ENCODE measurements around the gene CALML3. TPM values are rescaled to one million over a fixed set of nuclear protein-coding genes. Genes with fewer than 3 reads are reported as not detected.

Gene CALML3
- total and polyA plus RNA-seq, 2 donors (not counting 3 experiments of a cell fraction or from before 2014, with no cell fraction given), result not detected

- ChIA-PET CTCF (interaction anchor here (0.6 to 1.3 kb wide), 2 partner anchors 37 to 116 kb away, joined by 3 to 4 read pairs; no protein-coding TSS in a partner anchor), POLR2A (no interaction called here)
- no peaks in the 10 kb centered on the region for H3K9me1 ChIP-seq (replicated peaks; ENCODE audit: control insufficient read depth, extremely low read depth, insufficient read depth, low read length)
- H3K79me2 ChIP-seq (ENCODE audit: control insufficient read depth, insufficient read depth, low read length), result no peaks in the 10 kb centered on the region
- no peak overlapping the region for H3K9ac ChIP-seq (replicated peaks; ENCODE audit: extremely low read depth, insufficient read depth, low read length)
- dilution Hi-C loops (cut with MboI; ENCODE audit: extremely low pct_ligation_motif_present, low sequenced_read_pairs), result no loop called here
- no peak overlapping the region for H3K4me3 ChIP-seq (replicated peaks in 1 of 3; ENCODE audit: insufficient read depth in 1 of 3, low read depth in 1 of 3, low read length in 3 of 3)
- no peak for FAIRE-seq
- H3K27ac ChIP-seq (ENCODE audit: insufficient read depth, low read depth, low read length), result no peak overlapping the region
- H3K9me3 ChIP-seq (replicated peaks; ENCODE audit: control insufficient read depth, insufficient read depth, low read length), result no peaks in the 10 kb centered on the region
- no peak for DNase-seq (ENCODE audit: low read depth, low spot score)
- H2AFZ ChIP-seq (ENCODE audit: low read depth, low read length), result no peak overlapping the region
- TF ChIP-seq POLR2A (IDR thresholded peaks at IDR 0.05; ENCODE audit: low read depth, low read length), result no peak
- TF ChIP-seq POLR2AphosphoS5 (IDR thresholded peaks at IDR 0.05; ENCODE audit: insufficient read depth, low read depth, low read length), result no peak
- no peak for TF ChIP-seq CTCF (IDR thresholded peaks at IDR 0.05; ENCODE audit: extremely low read depth in 1 of 2, insufficient read depth in 1 of 2, low read depth in 1 of 2, low read length in 2 of 2)
- TF ChIP-seq MYC (IDR thresholded peaks at IDR 0.05; ENCODE audit: low read depth, low read length), result no peak
- TF ChIP-seq JUN (IDR thresholded peaks at IDR 0.05; ENCODE audit: borderline replicate concordance, insufficient read depth, insufficient read length, low read depth), result no peak
- intact Hi-C loops (cut with micrococcal nuclease), result no loop called here
- no peaks in the 10 kb centered on the region for H3K4me1 ChIP-seq (ENCODE audit: control insufficient read depth, extremely low read depth, insufficient read depth, low read length)
- no peak overlapping the region for H3K4me2 ChIP-seq (ENCODE audit: insufficient read depth, low read length)
- peaks cover 0 to 1% of the 10 kb centered on the region in 2 experiments for H3K27me3 ChIP-seq (ENCODE audit: control insufficient read depth in 2 of 2, insufficient read depth in 2 of 2, low read length in 2 of 2)
- H4K20me1 ChIP-seq (replicated peaks; ENCODE audit: control insufficient read depth, extremely low read depth, insufficient read depth, low read length), result no peaks in the 10 kb centered on the region
- no TSS peak for BruUV-seq (replicated peaks)
- H3K36me3 ChIP-seq (ENCODE audit: control insufficient read depth in 2 of 2, extremely low read depth in 1 of 2, insufficient read depth in 2 of 2, low read length in 2 of 2), result no peaks in the 10 kb centered on the region
Observed at GRCh38 chr10:5506751-5507648, 17.8 kb upstream of the CALML3 start.
